Measurements from ENCODE around the gene MITD1. TPM values are rescaled to one million over a fixed set of nuclear protein-coding genes. Genes with fewer than 3 reads are reported as not detected.
"Not testable (repeated sequence)": the region's sequence is repeated elsewhere in the genome, so short reads cannot be mapped to it uniquely, and the experiment has no call there.

MITD1 gene
- total RNA-seq, 2 experiments from 2014 or later, result 59.2 to 68.0 TPM

DNA sequence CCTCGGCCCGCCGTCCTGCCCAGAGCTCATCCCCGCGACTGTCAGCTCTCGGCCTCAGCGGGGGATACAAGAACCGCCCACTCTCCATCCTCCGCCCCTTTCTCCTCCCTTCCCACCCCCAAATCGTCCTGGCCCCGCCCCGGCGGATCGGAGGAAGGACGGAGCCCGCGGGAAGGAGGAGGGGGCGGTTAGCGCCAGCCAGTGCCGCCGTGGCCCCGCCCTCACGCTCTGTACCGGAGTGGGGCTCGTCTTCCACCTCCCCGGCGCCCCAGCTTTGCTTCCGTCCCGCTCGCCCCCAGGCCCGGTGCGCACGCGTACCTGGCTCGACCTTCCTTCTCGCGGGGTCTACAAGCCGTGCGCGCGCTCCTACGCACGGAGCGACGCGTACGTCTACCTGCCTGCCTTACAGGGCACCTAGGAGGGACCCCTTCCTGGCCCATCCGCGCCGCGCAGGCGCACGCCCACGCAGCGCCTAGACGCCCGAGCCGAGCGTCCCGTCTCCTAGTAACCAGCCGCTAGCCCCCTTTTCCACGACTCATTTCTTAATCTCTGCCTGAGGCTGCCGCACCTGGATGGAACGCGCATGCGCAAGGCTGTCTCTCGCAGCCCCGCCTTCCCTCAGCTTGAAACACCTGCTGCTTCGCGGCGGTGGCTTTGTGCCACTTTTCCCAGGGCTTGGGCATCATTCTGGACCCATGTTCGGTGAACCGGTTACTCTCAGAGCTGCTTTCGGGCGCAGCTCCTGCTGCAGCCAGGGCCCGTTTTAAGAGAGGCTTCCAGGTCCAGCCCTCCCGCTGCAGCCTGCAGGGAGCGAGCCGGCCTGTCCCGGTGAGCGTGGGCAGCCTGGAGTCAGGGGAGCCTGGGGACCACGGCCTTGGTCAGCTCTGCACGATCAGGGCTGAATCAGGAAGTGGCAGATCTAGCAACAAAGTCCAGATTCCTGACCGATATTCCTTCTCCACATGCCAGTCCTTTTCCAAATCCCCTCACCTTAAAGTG is 39.4 kb downstream of the MITD1 start, which contains the start of gene C2orf15:
TSS of gene C2orf15 (plus strand) at position 598 of the 999 bp plus-strand sequence. CDS start 8,852 bp downstream, outside the sequence.
- Mint-ChIP-seq H3K4me3 (peak within 1 kb of the TSS; percentile 97), H3K9me3 (no peaks in the 10 kb centered on the region), H3K27ac (peak within 1 kb of the TSS; percentile 96), H3K36me3 (ENCODE audit: low read depth) (peaks cover 1% of the 10 kb centered on the region), H3K27me3 (peaks cover 7% of the 10 kb centered on the region), H3K4me1 (peaks cover 24% of the 10 kb centered on the region)
- peak; percentile 96 for DNase-seq
- CTCF ChIA-PET, result interaction anchor here (1.0 to 1.7 kb wide), 3 partner anchors 14 to 196 kb away, joined by 3 to 5 read pairs (median 5); partner anchors contain the start of genes EIF5B, LIPT1 and TSGA10
- POLR2A ChIA-PET, result interaction anchor here (1.0 kb wide), 1 partner anchor 14 kb away, joined by 3 read pairs; the partner anchor contains the start of genes LIPT1 and TSGA10

DNA sequence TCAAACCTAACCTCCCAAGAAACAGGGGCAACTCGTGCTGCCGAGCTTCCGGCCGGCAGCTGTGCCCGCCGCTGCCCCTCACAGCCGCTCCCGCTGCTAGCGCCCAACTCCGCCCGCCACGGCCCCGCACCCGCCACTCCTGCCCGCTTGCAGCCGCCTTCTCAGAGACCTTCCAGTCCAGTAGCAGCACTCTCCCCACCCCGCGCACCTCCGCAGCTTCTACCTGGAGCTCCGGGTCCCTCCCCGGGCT is 40.1 kb downstream of the MITD1 start:
- H3K9me3 Mint-ChIP-seq, result no peaks in the 10 kb centered on the region
- ChIA-PET POLR2A (interaction anchor here (1.0 kb wide), 1 partner anchor 14 kb away, joined by 3 read pairs; the partner anchor contains the start of genes LIPT1 and TSGA10), CTCF (interaction anchor here (1.0 to 1.7 kb wide), 2 partner anchors 14 to 197 kb away, joined by 5 read pairs; partner anchors contain the start of genes EIF5B, LIPT1 and TSGA10)
- H3K36me3 Mint-ChIP-seq (ENCODE audit: low read depth), result peaks cover 1% of the 10 kb centered on the region
- peaks cover 7% of the 10 kb centered on the region for H3K27me3 Mint-ChIP-seq
- H3K4me1 Mint-ChIP-seq, result peaks cover 24% of the 10 kb centered on the region
- DNase-seq, result no peak
- H3K4me3 Mint-ChIP-seq, result peak overlapping the region; percentile 97
- H3K27ac Mint-ChIP-seq, result peak overlapping the region; percentile 96

DNA sequence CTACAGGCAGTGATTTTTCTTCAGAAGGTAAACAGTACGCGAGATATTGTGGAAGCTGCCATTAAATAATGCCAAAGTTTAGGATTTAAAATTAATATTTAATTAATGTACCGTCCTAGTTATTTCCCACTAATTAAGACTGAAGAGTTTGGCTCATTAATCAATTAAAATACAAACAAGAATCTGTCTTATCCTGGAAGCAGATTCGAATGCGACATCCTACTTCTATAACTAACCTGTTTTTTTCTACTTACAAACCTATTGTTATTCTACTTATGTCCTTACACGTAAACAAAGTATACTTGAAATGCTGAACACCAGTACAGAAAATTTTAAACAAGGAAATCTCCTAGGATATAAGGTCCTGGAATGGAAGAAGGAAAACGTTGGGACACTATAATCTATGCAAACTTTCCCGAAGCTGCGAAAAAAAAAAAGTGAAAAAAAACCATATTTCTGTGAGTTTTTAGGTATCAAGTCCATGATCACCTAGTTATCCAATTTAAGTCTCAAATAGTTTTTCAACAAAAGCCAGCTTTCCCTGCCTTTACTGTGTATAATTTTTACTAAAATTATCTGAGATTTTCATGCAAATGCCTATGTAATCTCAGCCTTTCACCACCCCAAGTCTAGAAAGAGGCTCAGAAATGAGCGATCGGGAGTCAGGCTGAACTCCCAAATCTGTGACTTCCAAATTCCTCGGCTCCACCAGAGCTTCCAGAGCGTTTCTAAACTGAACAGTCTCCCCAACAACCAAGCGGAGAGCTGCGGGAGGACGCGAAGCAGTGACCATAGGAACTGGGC is 40.6 kb downstream of the MITD1 start:
- ChIA-PET CTCF (interaction anchor here (1.7 kb wide), 1 partner anchor 15 kb away, joined by 5 read pairs; the partner anchor contains the start of genes LIPT1 and TSGA10), POLR2A (interaction anchor here (1.0 kb wide), 1 partner anchor 15 kb away, joined by 3 read pairs; the partner anchor contains the start of genes LIPT1 and TSGA10)
- H3K4me3 Mint-ChIP-seq, result peak overlapping the region; percentile 97
- H3K27me3 Mint-ChIP-seq, result peaks cover 7% of the 10 kb centered on the region
- H3K4me1 Mint-ChIP-seq, result peaks cover 24% of the 10 kb centered on the region
- H3K36me3 Mint-ChIP-seq (ENCODE audit: low read depth), result peaks cover 3% of the 10 kb centered on the region
- H3K27ac Mint-ChIP-seq, result peak overlapping the region; percentile 96
- H3K9me3 Mint-ChIP-seq, result no peaks in the 10 kb centered on the region
- DNase-seq, result no peak

DNA sequence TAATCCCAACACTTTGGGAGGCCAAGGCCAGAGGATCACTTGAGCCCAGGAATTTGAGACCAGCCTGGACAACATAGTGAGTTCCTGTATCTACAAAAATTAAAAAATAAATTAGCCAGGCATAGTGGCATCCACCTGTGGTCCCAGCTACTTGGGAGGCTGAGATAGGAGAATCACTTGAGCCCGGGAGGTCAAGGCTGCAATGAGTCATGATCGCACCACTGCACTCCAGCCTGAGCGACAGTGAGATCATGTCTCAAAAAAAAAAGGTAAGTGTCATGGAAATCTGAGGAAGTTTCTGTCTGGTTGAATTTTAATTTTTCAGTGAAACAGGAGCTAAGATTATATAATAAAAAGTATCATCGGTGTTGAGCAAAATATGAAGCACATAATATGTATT is 41.9 kb downstream of the MITD1 start:
- peaks cover 24% of the 10 kb centered on the region for H3K4me1 Mint-ChIP-seq
- peaks cover 7% of the 10 kb centered on the region for H3K9me3 Mint-ChIP-seq
- H3K36me3 Mint-ChIP-seq (ENCODE audit: low read depth), result peaks cover 6% of the 10 kb centered on the region
- POLR2A ChIA-PET, result interaction anchor here (0.5 kb wide), 1 partner anchor 101 kb away, joined by 4 read pairs; no protein-coding TSS in a partner anchor
- H3K4me3 Mint-ChIP-seq, result no peak overlapping the region
- H3K27ac Mint-ChIP-seq, result no peak overlapping the region
- CTCF ChIA-PET, result interaction anchor here (0.6 kb wide), 5 partner anchors 11 to 663 kb away, joined by 3 to 4 read pairs (median 3); no protein-coding TSS in a partner anchor
- DNase-seq, result no peak
- H3K27me3 Mint-ChIP-seq, result peaks cover 7% of the 10 kb centered on the region

DNA sequence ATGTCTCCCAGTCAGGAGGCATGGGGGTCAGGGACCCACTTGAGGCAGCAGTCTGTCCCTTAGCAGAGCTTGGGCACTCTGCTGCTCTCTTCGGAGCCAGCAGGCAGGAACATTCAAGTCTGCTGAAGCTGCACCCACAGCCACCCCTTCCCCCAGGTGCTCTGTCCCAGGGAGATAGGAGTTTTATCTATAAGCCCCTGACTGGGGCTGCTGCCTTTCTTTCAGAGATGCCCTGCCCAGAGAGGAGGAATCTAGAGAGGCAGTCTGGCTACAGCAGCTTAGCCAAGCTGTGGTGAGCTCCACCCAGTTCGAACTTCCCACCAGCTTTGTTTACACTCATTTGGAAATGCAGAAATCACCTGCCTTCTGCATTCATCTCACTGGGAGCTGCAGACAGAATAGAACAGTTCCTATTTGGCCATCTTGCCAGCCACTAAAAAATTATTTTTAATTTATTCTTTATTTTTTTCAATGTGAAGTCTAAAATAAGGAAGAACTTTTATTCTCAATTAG is 45.8 kb downstream of the MITD1 start:
- CTCF ChIA-PET, result interaction anchor here (0.6 to 1.3 kb wide), 2 partner anchors 20 to 298 kb away, joined by 3 read pairs; partner anchors contain the start of gene LIPT1
- H3K27ac Mint-ChIP-seq, H3K4me3 Mint-ChIP-seq, H3K27me3 Mint-ChIP-seq, DNase-seq, POLR2A ChIA-PET, H3K4me1 Mint-ChIP-seq: not testable (repeated sequence)
- Mint-ChIP-seq H3K36me3 (ENCODE audit: low read depth) (peaks cover 17% of the 10 kb centered on the region), H3K9me3 (peaks cover 28% of the 10 kb centered on the region)

DNA sequence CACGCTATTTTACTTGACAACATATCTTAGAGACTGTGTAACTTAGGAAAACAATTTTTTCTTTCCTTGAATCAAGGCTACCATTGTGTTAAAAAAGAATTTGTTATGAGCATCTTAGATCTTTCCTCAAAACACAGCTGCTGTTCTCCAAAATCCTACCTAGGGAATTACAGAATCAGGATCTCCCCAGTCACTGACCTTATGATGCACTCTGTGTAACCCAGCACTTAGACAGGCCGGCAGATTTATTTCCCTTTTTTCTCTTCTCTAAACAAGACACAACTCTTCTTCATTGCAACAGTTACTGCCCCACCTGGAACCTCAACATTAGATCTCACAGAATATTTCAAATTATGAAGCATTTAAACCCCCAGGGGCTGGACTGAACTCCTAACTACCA is 52.9 kb downstream of the MITD1 start:
- Mint-ChIP-seq H3K9me3 (peaks cover 32% of the 10 kb centered on the region), H3K36me3 (ENCODE audit: low read depth) (peaks cover 26% of the 10 kb centered on the region), H3K4me1 (no peaks in the 10 kb centered on the region), H3K27me3 (no peaks in the 10 kb centered on the region), H3K4me3 (no peak overlapping the region), H3K27ac (no peak overlapping the region)
- DNase-seq, result no peak
- POLR2A ChIA-PET, result no interaction called here
- CTCF ChIA-PET, result no interaction called here

Other genes starting within 250 kb of the MITD1 start
- gene CRACDL, start 244.8 kb downstream of the MITD1 start, total RNA-seq, result under 1 TPM; 0.19 to 0.22 TPM
- 1 to 10 TPM in 1 of 2 experiments, under 1 TPM in 1; 0.72 to 1.2 TPM for gene C2orf15, start 39.4 kb downstream of the MITD1 start, total RNA-seq
- gene TSGA10, start 26.1 kb downstream of the MITD1 start, total RNA-seq, result 1 to 10 TPM; 6.6 to 8.1 TPM
- gene LIPT1, start 26.1 kb downstream of the MITD1 start, total RNA-seq, result 1 to 10 TPM; 8.5 to 9.9 TPM
- gene MRPL30, start 126 bp upstream of the MITD1 start, total RNA-seq, result 10 to 100 TPM; 22.6 to 23.9 TPM
- not detected for gene LYG2, start 74.6 kb upstream of the MITD1 start, total RNA-seq
- gene LYG1, start 120.1 kb upstream of the MITD1 start, total RNA-seq, result 1 to 10 TPM; 1.3 to 1.6 TPM
- gene TXNDC9, start 155.3 kb upstream of the MITD1 start, total RNA-seq, result 10 to 100 TPM; 31.4 to 33.6 TPM
- 10 to 100 TPM; 40.2 to 47.0 TPM for gene EIF5B, start 156.3 kb upstream of the MITD1 start, total RNA-seq

Measured in activated CD4-positive, alpha-beta T cell treated with anti-CD3 and anti-CD28 coated beads, Interleukin-2, amount 10 ng/mL, durations not matched to agents 7 days and 5 days (primary cell).